Adrenal gland (tissue), 12 donors: Measurements from ENCODE around the gene PTK6. TPM values are rescaled to one million over a fixed set of nuclear protein-coding genes. Genes with fewer than 3 reads are reported as not detected.

ENCODE experiments used
- DNase-seq, 7 donors: peaks; one replicate each; pipeline ENCODE4 v3.0.0-alpha.2; 2019 to 2020
- H3K27ac ChIP-seq, 5 donors: fragments of 200-600 bp; sonication (generic) in 4 of 5; 1 replicate in 3 of 5; 2 replicates in 2 of 5; pipeline versions ENCODE4 v1.5.1 to v1.8.0; 2016 to 2020; ENCODE audit warnings: mild to moderate bottlenecking in 1 of 5
- H3K27me3 ChIP-seq: fragments of 200-600 bp; 2 replicates; pipeline ENCODE4 v1.8.0; 2021
- H3K36me3 ChIP-seq, 2 donors: fragments of 200-600 bp; replicated peaks in 1 of 2; 1 replicate in 1 of 2; 2 replicates in 1 of 2; pipeline versions ENCODE4 v1.5.1 to v1.8.0; 2018 to 2022
- H3K4me1 ChIP-seq, 2 donors: fragments of 200-600 bp; replicated peaks in 1 of 2; 1 replicate in 1 of 2; 2 replicates in 1 of 2; pipeline versions ENCODE4 v1.5.1 to v1.8.0; 2018 to 2021
- H3K4me3 ChIP-seq, 4 donors: fragments of 200-600 bp; sonication (generic) in 3 of 4; one replicate each; pipeline ENCODE4 v1.5.1; 2016 to 2018
- H3K9me3 ChIP-seq, 3 donors: fragments of 200-600 bp; sonication (generic) in 1 of 3; replicated peaks in 1 of 3; 1 replicate in 2 of 3; 2 replicates in 1 of 3; pipeline versions ENCODE4 v1.5.1 to v1.8.0; 2016 to 2021
- POLR2A ChIP-seq, 2 donors: fragments of 450-650 bp; IDR thresholded peaks; one replicate each; pipeline ENCODE4 v1.6.1; 2017; ENCODE audit warnings: antibody characterized with exemption in 2 of 2, mild to moderate bottlenecking in 2 of 2, moderate library complexity in 1 of 2
- WGBS, 4 donors: extraction: QIAGEN DNeasy Blood & Tissue Kit in 2 of 4; methylation state at CpG; one replicate each; pipeline versions ENCODE4 v1.1.5 to v1.1.7; 2013 to 2017; 5-methylcytosine and 5-hydroxymethylcytosine counted together
- intact Hi-C, 2 donors: fragments of 100-400 bp; cut with DNase I; formaldehyde crosslinking; loops; one replicate each; pipeline versions ENCODE4 v1.14.1 to v1.15.0; 2022 to 2023
- polyA plus RNA-seq, 3 donors: library from polyadenylated mRNA; stranded (reverse); fragments of 200-250 nt in 2 of 3; fragments of 350-450 nt in 1 of 3; fragmentation: Illumina TruSeq in 1 of 3; extraction: RNeasy Lipid Tissue Mini Kit (QIAGEN cat#74804) in 1 of 3; gene quantifications; one replicate each; pipeline ENCODE4 v1.2.3, GENCODE V29; 2013 to 2014
- total RNA-seq, 9 donors: library from RNA; depleted of rRNA in 4 of 9; stranded (reverse); fragments of >200 nt in 4 of 9; fragments of 120-200 nt in 1 of 9; fragmentation: NEBNext Ultra II Directional in 1 of 9; extraction: Animal tissue kit (Norgen Biotek cat#: 25700) in 1 of 9; gene quantifications; one replicate each; pipeline versions ENCODE4 v1.1.0 to v1.2.4, GENCODE V29; 2013 to 2023
- TF ChIP-seq, protein P1 (sequence below), 6 experiments: fragments of 450-650 bp in 4 of 6; fragments of 200-600 bp in 2 of 6; sonication (generic) in 1 of 6; IDR thresholded peaks; 1 replicate in 5 of 6; 2 replicates in 1 of 6; pipeline versions ENCODE4 v1.5.1 to v1.8.0; 2016 to 2021; ENCODE audit warnings: antibody characterized with exemption in 6 of 6, mild to moderate bottlenecking in 2 of 6, moderate library complexity in 1 of 6
- donor health status: healthy with polysubstance abuse.
- donor health status: Bipolar disorder and iron deficiency.
- donor health status: DM: yes; HTN: yes; CAD: no.
- donor health status: DM: no; HTN: no; CAD: no.
- donor health status: DM: no; HTN: no; CAD: no.
- donor health status: DM: yes; HTN: yes; CAD: no.

Gene PTK6
- total and polyA plus RNA-seq, 12 donors: 0.19 to 0.72 (median 0.36) TPM; not detected in 5

DNA sequence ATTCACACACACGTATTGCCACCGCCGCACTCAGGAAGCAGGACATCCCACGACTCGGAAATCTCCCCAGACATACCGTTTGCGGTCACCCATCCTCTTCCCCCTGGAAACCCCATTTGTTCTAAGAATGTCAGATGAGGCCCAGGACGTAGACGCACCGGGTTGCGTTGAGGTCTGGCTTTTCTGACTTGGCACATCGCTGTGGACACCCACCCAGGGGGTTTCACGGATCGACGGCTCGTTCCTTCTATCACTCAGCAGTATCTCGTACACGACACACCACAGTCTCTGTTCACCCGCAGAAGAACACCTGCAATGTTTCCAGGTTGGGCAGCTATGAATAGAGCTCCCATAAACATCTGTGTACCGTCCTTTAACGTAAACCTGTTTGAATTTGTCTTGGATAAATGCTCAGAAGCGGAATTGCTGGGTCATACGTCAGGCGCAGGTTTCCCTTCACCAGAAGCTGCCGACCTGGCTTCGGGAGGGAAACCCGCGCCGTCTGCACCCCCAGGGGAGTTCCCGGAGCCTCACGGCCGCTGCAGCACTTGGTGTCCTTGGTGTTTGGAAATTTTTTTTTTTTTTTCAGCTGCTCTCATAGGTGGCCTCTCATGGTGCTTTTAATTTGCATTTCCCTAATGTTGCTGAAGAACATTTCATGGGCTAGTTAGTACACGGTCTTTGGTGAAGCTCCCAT, 29.0 kb downstream of the PTK6 start:
- H3K4me3 ChIP-seq: no peak overlapping the region
- intact Hi-C loops: no loop called here
- no peaks in the 10 kb centered on the region for H3K9me3 ChIP-seq
- 67 to 75% (median 71%) methylated on average over 28 to 33 of the region's 33 CpGs for WGBS, 4 donors
- no peak overlapping the region for H3K27ac ChIP-seq
- TF ChIP-seq POLR2A (IDR thresholded peaks at IDR 0.05): no peak
- TF ChIP-seq, protein P1, sequence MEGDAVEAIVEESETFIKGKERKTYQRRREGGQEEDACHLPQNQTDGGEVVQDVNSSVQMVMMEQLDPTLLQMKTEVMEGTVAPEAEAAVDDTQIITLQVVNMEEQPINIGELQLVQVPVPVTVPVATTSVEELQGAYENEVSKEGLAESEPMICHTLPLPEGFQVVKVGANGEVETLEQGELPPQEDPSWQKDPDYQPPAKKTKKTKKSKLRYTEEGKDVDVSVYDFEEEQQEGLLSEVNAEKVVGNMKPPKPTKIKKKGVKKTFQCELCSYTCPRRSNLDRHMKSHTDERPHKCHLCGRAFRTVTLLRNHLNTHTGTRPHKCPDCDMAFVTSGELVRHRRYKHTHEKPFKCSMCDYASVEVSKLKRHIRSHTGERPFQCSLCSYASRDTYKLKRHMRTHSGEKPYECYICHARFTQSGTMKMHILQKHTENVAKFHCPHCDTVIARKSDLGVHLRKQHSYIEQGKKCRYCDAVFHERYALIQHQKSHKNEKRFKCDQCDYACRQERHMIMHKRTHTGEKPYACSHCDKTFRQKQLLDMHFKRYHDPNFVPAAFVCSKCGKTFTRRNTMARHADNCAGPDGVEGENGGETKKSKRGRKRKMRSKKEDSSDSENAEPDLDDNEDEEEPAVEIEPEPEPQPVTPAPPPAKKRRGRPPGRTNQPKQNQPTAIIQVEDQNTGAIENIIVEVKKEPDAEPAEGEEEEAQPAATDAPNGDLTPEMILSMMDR (IDR thresholded peaks at IDR 0.05): no peak
- no peaks in the 10 kb centered on the region for H3K27me3 ChIP-seq
- H3K4me1 ChIP-seq: no peaks in the 10 kb centered on the region
- H3K36me3 ChIP-seq: no peaks in the 10 kb centered on the region
- no peak for DNase-seq

DNA sequence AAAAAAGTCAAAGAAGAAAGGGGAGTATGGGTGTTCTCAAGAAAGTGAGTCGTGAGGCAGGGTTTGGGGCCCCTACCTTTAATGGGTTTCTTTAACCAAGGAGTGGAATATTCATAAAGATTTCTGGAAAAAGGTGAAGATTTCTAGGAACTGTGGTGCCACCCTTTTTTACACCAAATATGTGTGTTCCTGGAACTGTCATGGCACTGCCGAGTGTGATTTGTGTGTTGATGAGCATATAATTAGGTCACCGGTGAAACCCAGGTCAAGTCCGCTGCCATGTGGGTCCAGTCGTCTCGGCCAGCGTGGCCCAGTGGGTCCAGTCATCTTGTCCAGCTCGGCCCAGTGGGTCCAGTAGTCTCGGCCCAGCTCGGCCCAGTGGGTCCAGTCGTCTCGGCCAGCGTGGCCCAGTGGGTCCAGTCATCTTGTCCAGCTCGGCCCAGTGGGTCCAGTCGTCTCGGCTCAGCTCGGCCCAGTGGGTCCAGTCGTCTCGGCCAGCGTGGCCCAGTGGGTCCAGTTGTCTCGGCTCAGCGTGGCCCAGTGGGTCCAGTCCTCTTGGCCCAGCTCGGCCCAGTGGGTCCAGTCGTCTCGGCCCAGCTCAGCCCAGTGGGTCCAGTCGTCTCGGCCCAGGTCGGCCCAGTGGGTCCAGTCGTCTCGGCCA, 30.0 kb downstream of the PTK6 start:
- no peaks in the 10 kb centered on the region for H3K9me3 ChIP-seq
- no peaks in the 10 kb centered on the region for H3K36me3 ChIP-seq
- no peak for DNase-seq
- 85 to 90% (median 86%) methylated on average over 22 to 30 of the region's 30 CpGs for WGBS, 4 donors
- no peaks in the 10 kb centered on the region for H3K4me1 ChIP-seq
- TF ChIP-seq, protein P1 (IDR thresholded peaks at IDR 0.05): no peak
- no peak for TF ChIP-seq POLR2A (IDR thresholded peaks at IDR 0.05)
- H3K27me3 ChIP-seq: no peaks in the 10 kb centered on the region
- H3K4me3 ChIP-seq: no peak overlapping the region
- H3K27ac ChIP-seq: no peak overlapping the region
- intact Hi-C loops: no loop called here

DNA sequence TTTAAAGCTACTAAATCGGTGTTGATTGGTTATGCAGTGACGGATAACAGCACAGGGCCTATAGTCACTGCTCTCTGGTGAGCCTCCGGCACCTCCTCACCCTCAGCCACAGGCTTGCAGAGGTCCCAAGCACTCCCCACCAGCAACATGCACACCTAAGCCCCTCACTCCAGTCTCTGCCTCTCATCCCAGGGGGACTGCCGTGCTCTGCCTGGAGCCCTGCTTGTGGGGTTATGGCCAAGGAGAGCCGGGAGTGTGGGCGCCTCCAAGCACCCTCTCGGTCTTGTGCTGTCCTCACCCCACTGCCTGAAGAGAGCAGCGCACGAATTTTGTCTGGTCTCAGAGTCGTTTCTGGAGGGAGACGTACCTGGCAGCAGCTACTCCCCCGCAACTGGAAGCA, 31.5 kb downstream of the PTK6 start:
- intact Hi-C loops: no loop called here
- Histone ChIP-seq H3K4me1 (no peaks in the 10 kb centered on the region), H3K27ac (no peak overlapping the region), H3K4me3 (no peak overlapping the region), H3K9me3 (no peaks in the 10 kb centered on the region), H3K27me3 (no peaks in the 10 kb centered on the region), H3K36me3 (no peaks in the 10 kb centered on the region)
- DNase-seq: no peak
- TF ChIP-seq POLR2A (IDR thresholded peaks at IDR 0.05): no peak
- TF ChIP-seq, protein P1 (IDR thresholded peaks at IDR 0.05): no peak
- WGBS, 4 donors: 66 to 91% (median 85%) methylated on average over 9 to 12 of the region's 12 CpGs

DNA sequence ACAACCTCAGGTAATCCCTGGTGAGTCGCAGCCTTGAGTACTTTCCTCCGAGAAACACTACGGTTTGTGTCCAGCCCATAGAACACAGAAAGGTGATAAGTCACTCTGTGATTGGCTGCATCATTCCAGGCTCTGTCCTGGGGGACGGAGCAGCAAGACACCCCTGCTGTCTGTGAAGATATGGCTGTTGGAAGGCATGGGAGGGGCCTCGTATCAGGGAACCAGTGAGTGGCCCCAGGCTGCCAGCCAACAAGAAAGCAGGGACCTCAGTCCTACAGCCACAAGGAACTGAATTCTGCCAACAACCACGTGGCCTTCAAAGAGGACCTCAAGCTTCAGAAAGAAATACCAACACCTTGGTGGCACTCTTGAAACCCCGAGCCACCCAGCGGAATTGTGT, 31.9 kb downstream of the PTK6 start:
- no peak for DNase-seq
- H3K27ac ChIP-seq: no peak overlapping the region
- WGBS, 4 donors: 80 to 89% (median 84%) methylated on average over 5 to 8 of the region's 8 CpGs
- no peaks in the 10 kb centered on the region for H3K9me3 ChIP-seq
- intact Hi-C loops: no loop called here
- no peak for TF ChIP-seq POLR2A (IDR thresholded peaks at IDR 0.05)
- TF ChIP-seq, protein P1 (IDR thresholded peaks at IDR 0.05): no peak
- H3K4me1 ChIP-seq: no peaks in the 10 kb centered on the region
- no peak overlapping the region for H3K4me3 ChIP-seq
- no peaks in the 10 kb centered on the region for H3K36me3 ChIP-seq
- no peaks in the 10 kb centered on the region for H3K27me3 ChIP-seq
